Measurements from ENCODE around the gene CCL1. TPM values are rescaled to one million over a fixed set of nuclear protein-coding genes. Genes with fewer than 3 reads are reported as not detected.

The CCL1 gene, protein sequence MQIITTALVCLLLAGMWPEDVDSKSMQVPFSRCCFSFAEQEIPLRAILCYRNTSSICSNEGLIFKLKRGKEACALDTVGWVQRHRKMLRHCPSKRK
- total RNA-seq (2021) (not detected in 3 replicates), Bru-seq, nascent RNA (not detected)
- long read RNA-seq, experiment 1 = 0 reads
- long read RNA-seq, experiment 2 = 0 reads
- long read RNA-seq, experiment 3 = 0 reads

- ChIA-PET CTCF (interaction anchor here (2.2 to 6.8 kb wide), 4 partner anchors 22 to 193 kb away, joined by 45 to 346 read pairs (median 126); no protein-coding TSS in a partner anchor), POLR2A (no interaction called here)
- Mint-ChIP-seq H3K36me3 (no peaks in the 10 kb centered on the region), H3K27ac (no peak within 1 kb of the TSS), H3K9me3 (no peaks in the 10 kb centered on the region), H3K4me1 (peaks cover 10% of the 10 kb centered on the region), H3K27me3 (ENCODE audit: low read depth) (peaks cover 10% of the 10 kb centered on the region; the same call in 1 of the 2 replicates), H3K4me3 (no peak within 1 kb of the TSS)
- ATAC-seq = no peak
- TF ChIP-seq ZNF138 (CRISPR knock-in tag; conservative IDR thresholded peaks at IDR 0.05) (no peak), SOX15 (CRISPR knock-in tag; IDR thresholded peaks at IDR 0.05) (no peak), JUN (CRISPR knock-in tag; IDR thresholded peaks at IDR 0.05) (no peak), PRRX2 (CRISPR knock-in tag; IDR thresholded peaks at IDR 0.05) (no peak), GABPB1 (CRISPR knock-in tag; IDR thresholded peaks at IDR 0.05) (no peak)
- TF ChIP-seq, protein P1, sequence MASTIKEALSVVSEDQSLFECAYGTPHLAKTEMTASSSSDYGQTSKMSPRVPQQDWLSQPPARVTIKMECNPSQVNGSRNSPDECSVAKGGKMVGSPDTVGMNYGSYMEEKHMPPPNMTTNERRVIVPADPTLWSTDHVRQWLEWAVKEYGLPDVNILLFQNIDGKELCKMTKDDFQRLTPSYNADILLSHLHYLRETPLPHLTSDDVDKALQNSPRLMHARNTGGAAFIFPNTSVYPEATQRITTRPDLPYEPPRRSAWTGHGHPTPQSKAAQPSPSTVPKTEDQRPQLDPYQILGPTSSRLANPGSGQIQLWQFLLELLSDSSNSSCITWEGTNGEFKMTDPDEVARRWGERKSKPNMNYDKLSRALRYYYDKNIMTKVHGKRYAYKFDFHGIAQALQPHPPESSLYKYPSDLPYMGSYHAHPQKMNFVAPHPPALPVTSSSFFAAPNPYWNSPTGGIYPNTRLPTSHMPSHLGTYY (CRISPR knock-in tag; IDR thresholded peaks at IDR 0.05) = no peak
- no peak for DNase-seq (ENCODE audit: low spot score)
Observed at GRCh38 chr17:34363183-34363661, at the start of gene CCL1. Gene CCL1 (minus strand): TSS chr17:34363233. CDS start chr17:34363161, 72 bp downstream.

DNA sequence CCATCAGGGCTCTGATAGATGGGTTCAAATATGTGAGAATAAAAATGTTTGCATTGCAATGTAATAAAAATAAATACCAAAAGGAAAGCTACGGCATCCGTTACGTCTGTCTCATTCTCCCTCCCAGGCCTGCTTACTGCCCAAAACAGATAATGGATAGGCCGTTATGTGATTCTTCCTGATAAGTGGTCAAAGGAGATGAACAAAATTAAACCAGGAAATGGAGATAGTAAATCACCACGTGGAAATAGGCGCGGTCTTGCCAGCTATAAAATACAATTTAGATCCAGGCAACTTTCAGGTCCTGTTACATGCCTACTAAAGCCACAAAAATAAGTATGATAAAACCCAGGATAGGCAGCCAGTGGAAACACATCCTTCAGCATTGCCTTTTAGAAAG lies 49.5 kb upstream of the CCL1 start:
- Mint-ChIP-seq H3K9me3 (0 out of 2 replicates have a peak, but pooled peaks cover 3% of the 10 kb centered on the region), H3K4me3 (no peak overlapping the region), H3K27me3 (ENCODE audit: low read depth) (peaks cover 65% of the 10 kb centered on the region), H3K27ac (no peak overlapping the region), H3K4me1 (peaks cover 43% of the 10 kb centered on the region), H3K36me3 (no peaks in the 10 kb centered on the region)
- POLR2A ChIA-PET = no interaction called here
- no peak for ATAC-seq
- CTCF ChIA-PET = interaction anchor here (1.2 to 2.2 kb wide), 2 partner anchors 51 to 241 kb away, joined by 3 to 10 read pairs; no protein-coding TSS in a partner anchor
- DNase-seq (ENCODE audit: low spot score) = no peak
- no peak for TF ChIP-seq GRHL2 (CRISPR knock-in tag; IDR thresholded peaks at IDR 0.05; ENCODE audit: insufficient replicate concordance, severe bottlenecking)
- no peak for TF ChIP-seq EMX1 (CRISPR knock-in tag; IDR thresholded peaks at IDR 0.05)
- TF ChIP-seq, protein P1 (CRISPR knock-in tag; IDR thresholded peaks at IDR 0.05) = no peak
- TF ChIP-seq ZNF416 (CRISPR knock-in tag; IDR thresholded peaks at IDR 0.05) = no peak
- no peak for TF ChIP-seq STAT6 (CRISPR knock-in tag; conservative IDR thresholded peaks at IDR 0.05; ENCODE audit: low read depth)
- TF ChIP-seq E2F4 (CRISPR knock-in tag; IDR thresholded peaks at IDR 0.05; ENCODE audit: borderline replicate concordance, low read depth) = no peak
- no peak for TF ChIP-seq GTF2I (CRISPR knock-in tag; conservative IDR thresholded peaks at IDR 0.05)
- TF ChIP-seq SMAD3 (CRISPR knock-in tag; IDR thresholded peaks at IDR 0.05; ENCODE audit: borderline replicate concordance) = no peak
- no peak for TF ChIP-seq TEAD4 (CRISPR knock-in tag; IDR thresholded peaks at IDR 0.05)
- no peak for TF ChIP-seq GABPB1 (CRISPR knock-in tag; IDR thresholded peaks at IDR 0.05)

Measured in WTC11 (cell line).